Endothelial cell of umbilical vein (primary cell): Measurements from ENCODE around the gene TNS1. TPM values are rescaled to one million over a fixed set of nuclear protein-coding genes. Genes with fewer than 3 reads are reported as not detected.

ENCODE experiments used
- BruUV-seq: library from RNA; stranded (reverse); fragments of 400-500 nt; replicated peaks from 2 replicates; lab custom pipeline; 2021; lab: Mats Ljungman, UMichigan
- CTCF ChIA-PET: fragments of 300-600, 350-600 bp; sonication (Branson Sonifier 250); formaldehyde crosslinking; loops from one replicate; lab custom pipeline; 2021; ENCODE audit warnings: antibody characterized with exemption, inconsistent platforms; lab: Charles Lee
- POLR2A ChIA-PET: fragments of 300-600, 350-600 bp; sonication (Branson Sonifier 250); formaldehyde crosslinking; loops from one replicate; lab custom pipeline; 2021; ENCODE audit warnings: antibody characterized with exemption, inconsistent platforms; lab: Charles Lee
- DNase-seq: peaks from one replicate; pipeline ENCODE4 v3.0.0-alpha.2; 2011; ENCODE audit warnings: low read depth, low spot score
- FAIRE-seq: peaks from 2 replicates; lab custom pipeline; 2011; peaks lifted over from hg19 to GRCh38; lab: Jason Lieb, UNC
- H2AFZ ChIP-seq: 2 replicates; pipeline ENCODE4 v1.6.0; 2012; ENCODE audit warnings: low read depth, low read length, control low read depth, inconsistent platforms
- H3K27ac ChIP-seq: 2 replicates; pipeline ENCODE4 v1.5.1; 2011; ENCODE audit warnings: low read depth, mild to moderate bottlenecking, control low read depth, low read length, moderate library complexity; ENCODE audit not compliant: insufficient read depth
- H3K27me3 ChIP-seq, 2 experiments: 2 replicates each; pipeline versions ENCODE4 v1.6.0 to v1.6.1; 2011; ENCODE audit warnings: low read length in 2 of 2, mixed read lengths in 1 of 2; ENCODE audit not compliant: control insufficient read depth in 2 of 2, insufficient read depth in 2 of 2
- H3K36me3 ChIP-seq, 2 experiments: 2 replicates in 1 of 2; 3 replicates in 1 of 2; pipeline ENCODE4 v1.5.1; 2011; ENCODE audit warnings: low read length in 2 of 2, mild to moderate bottlenecking in 1 of 2, moderate library complexity in 1 of 2; ENCODE audit not compliant: control insufficient read depth in 2 of 2, insufficient read depth in 2 of 2; ENCODE audit errors: extremely low read depth in 1 of 2
- H3K4me1 ChIP-seq: 3 replicates; pipeline ENCODE4 v1.5.1; 2011; ENCODE audit warnings: mild to moderate bottlenecking, low read length; ENCODE audit not compliant: control insufficient read depth, insufficient read depth; ENCODE audit errors: extremely low read depth
- H3K4me2 ChIP-seq: 2 replicates; pipeline ENCODE4 v1.6.1; 2011; ENCODE audit warnings: low read length, control low read depth, mixed read lengths; ENCODE audit not compliant: insufficient read depth
- H3K4me3 ChIP-seq, 3 experiments: fragments of 200-600 bp in 1 of 3; sonication (generic), shearing (Covaris generic) in 1 of 3; replicated peaks in 1 of 3; 2 replicates each; pipeline ENCODE4 v1.5.1; 2011 to 2016; ENCODE audit warnings: control low read depth in 3 of 3, low read length in 3 of 3, mild to moderate bottlenecking in 2 of 3, inconsistent platforms in 1 of 3, low read depth in 1 of 3, moderate library complexity in 1 of 3; ENCODE audit not compliant: insufficient read depth in 1 of 3
- H3K79me2 ChIP-seq: 2 replicates; pipeline ENCODE4 v1.6.0; 2012; ENCODE audit warnings: low read length, inconsistent platforms; ENCODE audit not compliant: control insufficient read depth, insufficient read depth
- H3K9ac ChIP-seq: replicated peaks from 2 replicates; pipeline ENCODE3; 2011; ENCODE audit warnings: low read length, control low read depth; ENCODE audit not compliant: insufficient read depth; ENCODE audit errors: extremely low read depth
- H3K9me1 ChIP-seq: replicated peaks from 3 replicates; pipeline ENCODE4 v1.6.0; 2011; ENCODE audit warnings: mild to moderate bottlenecking, low read length; ENCODE audit not compliant: control insufficient read depth, insufficient read depth; ENCODE audit errors: extremely low read depth
- H3K9me3 ChIP-seq: replicated peaks from 2 replicates; pipeline ENCODE4 v1.5.1; 2012; ENCODE audit warnings: low read length, inconsistent platforms; ENCODE audit not compliant: control insufficient read depth, insufficient read depth
- H4K20me1 ChIP-seq: replicated peaks from 2 replicates; pipeline ENCODE3; 2011; ENCODE audit warnings: mild to moderate bottlenecking, low read length; ENCODE audit not compliant: control insufficient read depth, insufficient read depth; ENCODE audit errors: extremely low read depth
- EZH2 ChIP-seq: IDR thresholded peaks from 2 replicates; pipeline ENCODE4 v1.6.1; 2012; ENCODE audit warnings: borderline replicate concordance, low read depth, mild to moderate bottlenecking, moderate library complexity, low read length, inconsistent platforms; ENCODE audit not compliant: severe bottlenecking
- FOS ChIP-seq: IDR thresholded peaks from 2 replicates; pipeline ENCODE4 v1.6.1; 2011; ENCODE audit warnings: mild to moderate bottlenecking, low read length, moderate library complexity, borderline replicate concordance; ENCODE audit not compliant: insufficient read depth
- GATA2 ChIP-seq: IDR thresholded peaks from 2 replicates; pipeline ENCODE4 v1.7.0; 2011; ENCODE audit warnings: low read depth, mild to moderate bottlenecking, moderate library complexity, mixed read lengths, low read length; ENCODE audit not compliant: insufficient read length, insufficient read depth
- JUN ChIP-seq: IDR thresholded peaks from 2 replicates; pipeline ENCODE4 v1.6.1; 2011; ENCODE audit warnings: borderline replicate concordance, low read depth; ENCODE audit not compliant: insufficient read length, insufficient read depth
- MYC ChIP-seq: IDR thresholded peaks from one replicate; pipeline ENCODE4 v1.6.1; 2011; ENCODE audit warnings: mild to moderate bottlenecking, low read depth, low read length
- POLR2A ChIP-seq: IDR thresholded peaks from 2 replicates; pipeline ENCODE4 v1.6.1; 2012; ENCODE audit warnings: low read depth, mild to moderate bottlenecking, control low read depth, low read length
- POLR2AphosphoS5 ChIP-seq: IDR thresholded peaks from 2 replicates; pipeline ENCODE4 v1.6.1; 2012; ENCODE audit warnings: low read depth, mild to moderate bottlenecking, control low read depth, low read length, moderate library complexity; ENCODE audit not compliant: insufficient read depth
- dilution Hi-C: fragments of 300-500 bp; cut with MboI; formaldehyde crosslinking; loops from one replicate; pipeline ENCODE4 v1.15.0; 2019; ENCODE audit warnings: low sequenced_read_pairs; ENCODE audit not compliant: extremely low pct_ligation_motif_present
- intact Hi-C: fragments of 100-400 bp; cut with micrococcal nuclease; formaldehyde crosslinking; loops from one replicate; pipeline ENCODE4 v1.10.0; 2022
- polyA plus RNA-seq, 4 experiments: library from polyadenylated mRNA; depleted of rRNA in 3 of 4; stranded (reverse) in 3 of 4; unstranded in 1 of 4; fragments of >200 nt; gene quantifications; 2 replicates each; pipeline versions ENCODE4 v1.2.1 to v1.2.3, GENCODE V29; 2011 to 2012; ENCODE audit warnings: missing spikeins in 1 of 4
- total RNA-seq: library from RNA; stranded (reverse); gene quantifications from 2 replicates; pipeline ENCODE4 v1.2.3, GENCODE V29; 2021
- TF ChIP-seq, protein P1 (sequence below), 2 donors: IDR thresholded peaks; 1 replicate in 1 of 2; 2 replicates in 1 of 2; pipeline ENCODE4 v1.5.1; 2011; ENCODE audit warnings: low read length in 2 of 2, mild to moderate bottlenecking in 2 of 2, moderate library complexity in 2 of 2, control low read depth in 1 of 2, inconsistent platforms in 1 of 2, low read depth in 1 of 2; ENCODE audit not compliant: insufficient read depth in 1 of 2; ENCODE audit errors: extremely low read depth in 1 of 2
- TF ChIP-seq, protein P2 (sequence below): IDR thresholded peaks from 2 replicates; pipeline ENCODE4 v1.6.1; 2011; ENCODE audit not compliant: insufficient read depth, insufficient read length

TNS1 gene
- total and polyA plus RNA-seq, 2 donors (not counting 3 experiments of a cell fraction or from before 2014, with no cell fraction given) = 11.0 to 52.1 TPM

DNA sequence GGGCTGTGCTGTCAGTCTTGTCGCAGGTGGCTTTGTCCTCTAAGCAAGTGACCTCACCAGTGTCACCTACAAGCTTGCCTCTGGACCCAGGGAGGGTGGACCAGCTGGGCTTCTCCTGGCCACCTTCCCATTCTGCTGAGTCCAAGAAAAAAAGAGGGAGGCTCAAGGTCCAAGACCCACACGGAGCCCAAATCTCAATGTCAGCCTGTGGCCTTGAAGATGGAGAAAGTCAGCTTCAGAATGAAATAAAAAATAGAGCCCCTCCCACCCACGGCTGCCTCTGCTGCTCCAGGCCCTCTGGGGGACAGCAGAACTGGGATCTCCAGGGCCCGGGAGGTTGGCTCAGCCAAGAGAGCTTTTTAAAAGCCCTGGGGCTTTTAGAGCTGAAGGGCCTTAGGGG lies 145.9 kb downstream of the TNS1 start:
- POLR2A ChIA-PET = no interaction called here
- no peak overlapping the region for H2AFZ ChIP-seq
- H3K4me3 ChIP-seq = no peak overlapping the region
- H3K36me3 ChIP-seq = no peaks in the 10 kb centered on the region
- FAIRE-seq = no peak
- no peak overlapping the region for H3K9ac ChIP-seq
- CTCF ChIA-PET = interaction anchor here (0.6 kb wide), 1 partner anchor 10 kb away, joined by 3 read pairs; no protein-coding TSS in a partner anchor
- H3K79me2 ChIP-seq = no peaks in the 10 kb centered on the region
- dilution Hi-C loops (no loop called here), intact Hi-C loops (no loop called here)
- no peak overlapping the region for H3K27ac ChIP-seq
- no peaks in the 10 kb centered on the region for H4K20me1 ChIP-seq
- TF ChIP-seq, protein P1, sequence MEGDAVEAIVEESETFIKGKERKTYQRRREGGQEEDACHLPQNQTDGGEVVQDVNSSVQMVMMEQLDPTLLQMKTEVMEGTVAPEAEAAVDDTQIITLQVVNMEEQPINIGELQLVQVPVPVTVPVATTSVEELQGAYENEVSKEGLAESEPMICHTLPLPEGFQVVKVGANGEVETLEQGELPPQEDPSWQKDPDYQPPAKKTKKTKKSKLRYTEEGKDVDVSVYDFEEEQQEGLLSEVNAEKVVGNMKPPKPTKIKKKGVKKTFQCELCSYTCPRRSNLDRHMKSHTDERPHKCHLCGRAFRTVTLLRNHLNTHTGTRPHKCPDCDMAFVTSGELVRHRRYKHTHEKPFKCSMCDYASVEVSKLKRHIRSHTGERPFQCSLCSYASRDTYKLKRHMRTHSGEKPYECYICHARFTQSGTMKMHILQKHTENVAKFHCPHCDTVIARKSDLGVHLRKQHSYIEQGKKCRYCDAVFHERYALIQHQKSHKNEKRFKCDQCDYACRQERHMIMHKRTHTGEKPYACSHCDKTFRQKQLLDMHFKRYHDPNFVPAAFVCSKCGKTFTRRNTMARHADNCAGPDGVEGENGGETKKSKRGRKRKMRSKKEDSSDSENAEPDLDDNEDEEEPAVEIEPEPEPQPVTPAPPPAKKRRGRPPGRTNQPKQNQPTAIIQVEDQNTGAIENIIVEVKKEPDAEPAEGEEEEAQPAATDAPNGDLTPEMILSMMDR (IDR thresholded peaks at IDR 0.05; ENCODE audit: extremely low read depth in 1 of 2, insufficient read depth in 1 of 2, low read depth in 1 of 2, low read length in 2 of 2) = no peak
- TF ChIP-seq, protein P2, sequence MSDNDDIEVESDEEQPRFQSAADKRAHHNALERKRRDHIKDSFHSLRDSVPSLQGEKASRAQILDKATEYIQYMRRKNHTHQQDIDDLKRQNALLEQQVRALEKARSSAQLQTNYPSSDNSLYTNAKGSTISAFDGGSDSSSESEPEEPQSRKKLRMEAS = no peak
- TF ChIP-seq JUN (no peak), POLR2A (no peak), EZH2 (no peak), GATA2 (no peak), FOS (no peak), MYC (no peak), POLR2AphosphoS5 (no peak)
- no peaks in the 10 kb centered on the region for H3K9me3 ChIP-seq
- no TSS peak for BruUV-seq
- DNase-seq = no peak
- H3K4me1 ChIP-seq = no peaks in the 10 kb centered on the region
- no peak overlapping the region for H3K4me2 ChIP-seq
- H3K9me1 ChIP-seq = no peaks in the 10 kb centered on the region
- no peaks in the 10 kb centered on the region for H3K27me3 ChIP-seq
